Gastroesophageal sphincter (tissue), 4 donors: ENCODE data around the gene OPRL1. TPM values are rescaled to one million over a fixed set of nuclear protein-coding genes. Genes with fewer than 3 reads are reported as not detected.

Source experiments
- ATAC-seq: fragments of 150-250 bp; one replicate; pipeline ENCODE4 v1.9.1; 2016; ENCODE audit warnings: mild to moderate bottlenecking, moderate library complexity
- H3K27ac ChIP-seq, 4 donors: fragments of 200-600 bp; sonication (generic) in 3 of 4; 1 replicate in 3 of 4; 2 replicates in 1 of 4; pipeline ENCODE4 v1.5.1; 2016 to 2019
- H3K27me3 ChIP-seq: fragments of 200-600 bp; sonication (generic); one replicate; pipeline ENCODE4 v1.5.1; 2019
- H3K36me3 ChIP-seq, 2 donors: fragments of 200-600 bp; sonication (generic); one replicate each; pipeline ENCODE4 v1.5.1; 2019; ENCODE audit warnings: control low read depth in 1 of 2
- H3K4me1 ChIP-seq, 3 donors: fragments of 200-600 bp; sonication (generic); 1 replicate in 2 of 3; 2 replicates in 1 of 3; pipeline ENCODE4 v1.5.1; 2016 to 2019; ENCODE audit warnings: control low read depth in 2 of 3
- H3K4me3 ChIP-seq, 2 donors: fragments of 200-600 bp; sonication (generic); one replicate each; pipeline ENCODE4 v1.5.1; 2019; ENCODE audit warnings: mild to moderate bottlenecking in 1 of 2, moderate library complexity in 1 of 2
- H3K9me3 ChIP-seq, 3 donors: fragments of 200-600 bp; sonication (generic); one replicate each; pipeline ENCODE4 v1.5.1; 2017 to 2019; ENCODE audit warnings: control low read depth in 2 of 3
- CTCF ChIP-seq, 4 experiments: fragments of 200-600 bp in 2 of 4; fragments of 450-650 bp in 2 of 4; sonication (generic) in 1 of 4; IDR thresholded peaks; one replicate each; pipeline ENCODE4 v1.5.1; 2017 to 2019; ENCODE audit warnings: antibody characterized with exemption in 4 of 4, mild to moderate bottlenecking in 2 of 4, moderate library complexity in 2 of 4
- EP300 ChIP-seq: sonication (generic); formaldehyde crosslinking; IDR thresholded peaks from one replicate; pipeline ENCODE4 v1.6.1; 2017; ENCODE audit warnings: antibody characterized with exemption, mild to moderate bottlenecking
- POLR2A ChIP-seq, 2 donors: fragments of 450-650 bp; IDR thresholded peaks; one replicate each; pipeline ENCODE4 v1.6.1; 2017; ENCODE audit warnings: antibody characterized with exemption in 2 of 2, mild to moderate bottlenecking in 2 of 2, moderate library complexity in 1 of 2
- POLR2AphosphoS5 ChIP-seq: sonication (generic); formaldehyde crosslinking; IDR thresholded peaks from one replicate; pipeline ENCODE4 v1.6.1; 2017; ENCODE audit warnings: antibody characterized with exemption
- WGBS, 2 donors: methylation state at CpG; one replicate each; pipeline ENCODE4 v1.1.5; 2018; ENCODE audit warnings: low coverage in 1 of 2; 5-methylcytosine and 5-hydroxymethylcytosine counted together
- total RNA-seq, 4 donors: library from RNA; depleted of rRNA; stranded (reverse); fragments of >200 nt; gene quantifications; one replicate each; pipeline ENCODE4 v1.1.0, GENCODE V29; 2016

Gene OPRL1
- total RNA-seq, 4 donors from 2014 or later, result 0.50 to 1.1 (median 0.66) TPM

- peak overlapping the region in 1 of 2 donors; percentile 51 for H3K4me3 ChIP-seq
- no peak overlapping the region for H3K27ac ChIP-seq
- H3K27me3 ChIP-seq, result peaks cover 73% of the 10 kb centered on the region
- ATAC-seq, result no peak
- no peak for TF ChIP-seq EP300
- no peak for TF ChIP-seq POLR2A (IDR thresholded peaks at IDR 0.05)
- TF ChIP-seq CTCF (IDR thresholded peaks at IDR 0.05), result no peak
- no peak for TF ChIP-seq POLR2AphosphoS5
- no peaks in the 10 kb centered on the region for H3K9me3 ChIP-seq
- H3K4me1 ChIP-seq, result peaks cover 0 to 54% (median 27%) of the 10 kb centered on the region in 3 donors
- 9 to 23% methylated on average over 6 of the region's 36 CpGs for WGBS, 2 donors
- H3K36me3 ChIP-seq, result peaks cover 0 to 34% of the 10 kb centered on the region in 2 donors
These were observed 42.2 kb upstream of the OPRL1 start for GRCh38 chr20:64037498-64038213.

GRCh38 chr20:64038224-64038564, 41.7 kb upstream of the OPRL1 start:
- Histone ChIP-seq H3K4me1 (peaks cover 0 to 54% (median 27%) of the 10 kb centered on the region in 3 donors), H3K4me3 (peak overlapping the region in 1 of 2 donors; percentile 51), H3K27me3 (peaks cover 77% of the 10 kb centered on the region), H3K27ac (peak overlapping the region in 2 of 4 donors; percentile 59 to 68), H3K9me3 (no peaks in the 10 kb centered on the region), H3K36me3 (peaks cover 0 to 28% of the 10 kb centered on the region in 2 donors)
- no peak for ATAC-seq
- TF ChIP-seq CTCF (IDR thresholded peaks at IDR 0.05) (no peak), EP300 (no peak), POLR2AphosphoS5 (no peak), POLR2A (IDR thresholded peaks at IDR 0.05) (no peak)
- no CpG with 5 or more reads among the region's 30 CpGs for WGBS, 2 donors

- Histone ChIP-seq H3K27ac (peak overlapping the region in 3 of 4 donors; percentile 59 to 68 (median 66)), H3K4me3 (peak overlapping the region; percentile 0 to 51), H3K27me3 (peaks cover 83% of the 10 kb centered on the region), H3K9me3 (no peaks in the 10 kb centered on the region), H3K36me3 (peaks cover 0 to 23% of the 10 kb centered on the region in 2 donors), H3K4me1 (peaks cover 0 to 54% (median 27%) of the 10 kb centered on the region in 3 donors)
- WGBS, 2 donors, result 0% methylated on average over 1 of the region's 91 CpGs; no CpG with 5 or more reads in 1 of the 2 donors
- TF ChIP-seq CTCF (IDR thresholded peaks at IDR 0.05), result peak in 3 of 4 experiments; percentile 62 to 83 (median 68)
- no peak for TF ChIP-seq POLR2A (IDR thresholded peaks at IDR 0.05)
- peak; percentile 81 for ATAC-seq
These were observed 41.2 kb upstream of the OPRL1 start for GRCh38 chr20:64038565-64039292.

- Histone ChIP-seq H3K27ac (peak overlapping the region in 3 of 4 donors; percentile 6 to 59 (median 41)), H3K4me1 (peaks cover 0 to 54% (median 27%) of the 10 kb centered on the region in 3 donors), H3K4me3 (peak overlapping the region in 1 of 2 donors; percentile 51), H3K27me3 (peaks cover 91% of the 10 kb centered on the region), H3K36me3 (peaks cover 0 to 15% of the 10 kb centered on the region in 2 donors), H3K9me3 (no peaks in the 10 kb centered on the region)
- 4% methylated on average over 7 of the region's 17 CpGs; no CpG with 5 or more reads in 1 of the 2 donors for WGBS, 2 donors
- TF ChIP-seq EP300, result no peak
- TF ChIP-seq POLR2AphosphoS5, result no peak
- TF ChIP-seq POLR2A (IDR thresholded peaks at IDR 0.05), result no peak
- TF ChIP-seq CTCF (IDR thresholded peaks at IDR 0.05), result no peak
- ATAC-seq, result no peak
These were observed 40.4 kb upstream of the OPRL1 start for GRCh38 chr20:64039293-64040160.
